HepG2 (cell line): ENCODE results near the gene CHRNG.

Experiments used
- FIP1L1 ChIP-seq: fragments of 200-400 bp; formaldehyde crosslinking; IDR thresholded peaks from 2 replicates; pipeline ENCODE4 v1.6.1; 2018; ENCODE audit warnings: low read depth, mild to moderate bottlenecking, low read length, moderate library complexity, borderline replicate concordance; ENCODE audit not compliant: insufficient read depth
- FOXP4 ChIP-seq: sonication (generic); formaldehyde crosslinking; IDR thresholded peaks from 2 replicates; pipeline ENCODE4 v1.4.0; 2020; ENCODE audit warnings: missing genetic modification reagents

- no peak for TF ChIP-seq FIP1L1
- TF ChIP-seq FOXP4 (CRISPR knock-in tag) = no peak
Observed at GRCh38 chr2:232537499-232537898, 2.0 kb upstream of the CHRNG start.
